HepG2 (cell line): Measurements from ENCODE around the gene ZC3H7B. TPM values are rescaled to one million over a fixed set of nuclear protein-coding genes. Genes with fewer than 3 reads are reported as not detected.

Experiments
- HDAC2 ChIP-seq: sonication (generic); formaldehyde crosslinking; IDR thresholded peaks from 2 replicates; pipeline ENCODE4 v1.4.0; 2020; ENCODE audit warnings: missing genetic modification reagents
- HNF4A ChIP-seq: sonication (generic); formaldehyde crosslinking; IDR thresholded peaks from 2 replicates; pipeline ENCODE4 v1.4.0; 2020; ENCODE audit warnings: missing genetic modification reagents
- MBD4 ChIP-seq: IDR thresholded peaks from 2 replicates; pipeline ENCODE4 v1.6.1; 2012; ENCODE audit warnings: low read length, inconsistent platforms, borderline replicate concordance
- NCOA5 ChIP-seq: sonication (generic); formaldehyde crosslinking; IDR thresholded peaks from 2 replicates; pipeline ENCODE4 v1.4.0; 2020; ENCODE audit warnings: missing genetic modification reagents
- RXRB ChIP-seq: IDR thresholded peaks from 2 replicates; pipeline ENCODE4 v1.6.1; 2016; ENCODE audit warnings: borderline replicate concordance, missing genetic modification reagents, missing compliant biosample characterization
- TBL1XR1 ChIP-seq: fragments of 150-350 bp; IDR thresholded peaks from 2 replicates; pipeline ENCODE4 v1.6.1; 2014; ENCODE audit warnings: borderline replicate concordance, low read length; ENCODE audit not compliant: partially characterized antibody
- TCF7L2 ChIP-seq: IDR thresholded peaks from 2 replicates; pipeline ENCODE4 v1.6.1; 2011; ENCODE audit warnings: mild to moderate bottlenecking, low read depth, low read length, moderate library complexity
- TOE1 ChIP-seq: sonication (generic); formaldehyde crosslinking; IDR thresholded peaks from 2 replicates; pipeline ENCODE4 v1.4.0; 2020; ENCODE audit warnings: mild to moderate bottlenecking, missing genetic modification reagents
- WIZ ChIP-seq: sonication (generic); formaldehyde crosslinking; IDR thresholded peaks from 2 replicates; pipeline ENCODE4 v1.5.1; 2020; ENCODE audit warnings: mild to moderate bottlenecking, missing genetic modification reagents
- ZFX ChIP-seq: sonication (generic); formaldehyde crosslinking; IDR thresholded peaks from 2 replicates; pipeline ENCODE4 v1.4.0; 2020; ENCODE audit warnings: mild to moderate bottlenecking, low read depth, missing genetic modification reagents, moderate library complexity
- ZNF121 ChIP-seq: sonication (generic); formaldehyde crosslinking; IDR thresholded peaks from 2 replicates; pipeline ENCODE4 v1.5.0; 2020; ENCODE audit warnings: mild to moderate bottlenecking, missing genetic modification reagents
- ZNF136 ChIP-seq: sonication (generic); formaldehyde crosslinking; IDR thresholded peaks from 2 replicates; pipeline ENCODE4 v1.8.1; 2022; ENCODE audit warnings: low read depth, mild to moderate bottlenecking, moderate library complexity, missing genetic modification reagents
- ZNF335 ChIP-seq: sonication (generic); formaldehyde crosslinking; IDR thresholded peaks from 2 replicates; pipeline ENCODE4 v1.4.0; 2020; ENCODE audit warnings: missing genetic modification reagents
- ZNF383 ChIP-seq: sonication (generic); formaldehyde crosslinking; IDR thresholded peaks from 2 replicates; pipeline ENCODE4 v1.4.0; 2020; ENCODE audit warnings: missing genetic modification reagents, mild to moderate bottlenecking, borderline replicate concordance
- ZNF552 ChIP-seq: sonication (generic); formaldehyde crosslinking; IDR thresholded peaks from 2 replicates; pipeline ENCODE4 v1.9.0; 2022; ENCODE audit warnings: missing genetic modification reagents, mild to moderate bottlenecking, borderline replicate concordance
- ZNF709 ChIP-seq: sonication (generic); formaldehyde crosslinking; IDR thresholded peaks from 2 replicates; pipeline ENCODE4 v1.5.0; 2020; ENCODE audit warnings: mild to moderate bottlenecking, missing genetic modification reagents
- ZSCAN31 ChIP-seq: sonication (generic); formaldehyde crosslinking; IDR thresholded peaks from 2 replicates; pipeline ENCODE4 v1.5.0; 2020; ENCODE audit warnings: low read depth, mild to moderate bottlenecking, missing genetic modification reagents
- polyA plus RNA-seq, 8 experiments: library from polyadenylated mRNA; depleted of rRNA in 3 of 8; stranded (reverse) in 7 of 8; unstranded in 1 of 8; fragments of >200 nt; fragmentation: Illumina TruSeq in 4 of 8; extraction: Trizol in 4 of 8; gene quantifications; 2 replicates each; pipeline versions ENCODE4 v1.2.1 to v1.2.3, GENCODE V29; 2011 to 2016; ENCODE audit warnings: low read depth in 4 of 8, missing spikeins in 1 of 8, mixed read lengths in 1 of 8; ENCODE audit not compliant: insufficient read depth in 1 of 8
- total RNA-seq, 5 experiments: library from RNA; depleted of rRNA; stranded (reverse); fragments of >200 nt; fragmentation: Illumina TruSeq; extraction: Trizol; gene quantifications; 2 replicates each; pipeline ENCODE4 v1.2.3, GENCODE V29; 2016; ENCODE audit warnings: low read depth in 1 of 5
- TF ChIP-seq, protein P1 (sequence below): sonication (generic); formaldehyde crosslinking; conservative IDR thresholded peaks from 2 replicates; pipeline ENCODE4 v1.8.0; 2022; ENCODE audit warnings: low read depth, missing genetic modification reagents
- TF ChIP-seq, protein P2 (sequence below): sonication (generic); formaldehyde crosslinking; IDR thresholded peaks from 2 replicates; pipeline ENCODE4 v1.9.0; 2021; ENCODE audit warnings: mild to moderate bottlenecking, missing genetic modification reagents
- TF ChIP-seq, protein P3 (sequence below): sonication (generic); IDR thresholded peaks from 2 replicates; pipeline ENCODE4 v1.6.1; 2016; ENCODE audit warnings: low read depth, borderline replicate concordance
- TF ChIP-seq, protein P4 (sequence below): sonication (generic); formaldehyde crosslinking; IDR thresholded peaks from 2 replicates; pipeline ENCODE4 v1.5.0; 2020; ENCODE audit warnings: mild to moderate bottlenecking, missing genetic modification reagents, borderline replicate concordance

Gene ZC3H7B
- total and polyA plus RNA-seq, 2 of the 13 experiments (the other 11 are each of a cell fraction or from before 2014, with no cell fraction given): 26.4 to 37.2 TPM

DNA sequence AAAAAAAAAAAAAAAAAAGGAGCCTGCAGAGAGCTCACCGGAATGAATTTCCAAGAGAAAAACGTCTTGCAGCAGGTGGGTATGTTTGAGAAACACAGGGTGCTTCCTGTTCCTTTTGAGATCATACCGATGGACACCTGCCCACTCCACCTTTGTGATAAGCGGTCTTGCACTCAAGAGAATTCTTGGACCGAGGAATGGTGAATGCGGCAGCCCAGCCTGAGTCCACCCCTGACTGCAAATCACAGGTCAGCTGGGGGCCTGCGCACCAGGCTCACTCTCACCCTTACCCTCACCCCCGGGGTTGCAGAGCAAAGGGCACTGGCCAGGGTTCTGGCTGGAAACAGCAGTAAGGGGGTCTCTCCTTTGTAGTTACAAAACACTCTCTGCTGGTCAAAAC lies 63.6 kb downstream of the ZC3H7B start (continued):
- TF ChIP-seq, protein P1, sequence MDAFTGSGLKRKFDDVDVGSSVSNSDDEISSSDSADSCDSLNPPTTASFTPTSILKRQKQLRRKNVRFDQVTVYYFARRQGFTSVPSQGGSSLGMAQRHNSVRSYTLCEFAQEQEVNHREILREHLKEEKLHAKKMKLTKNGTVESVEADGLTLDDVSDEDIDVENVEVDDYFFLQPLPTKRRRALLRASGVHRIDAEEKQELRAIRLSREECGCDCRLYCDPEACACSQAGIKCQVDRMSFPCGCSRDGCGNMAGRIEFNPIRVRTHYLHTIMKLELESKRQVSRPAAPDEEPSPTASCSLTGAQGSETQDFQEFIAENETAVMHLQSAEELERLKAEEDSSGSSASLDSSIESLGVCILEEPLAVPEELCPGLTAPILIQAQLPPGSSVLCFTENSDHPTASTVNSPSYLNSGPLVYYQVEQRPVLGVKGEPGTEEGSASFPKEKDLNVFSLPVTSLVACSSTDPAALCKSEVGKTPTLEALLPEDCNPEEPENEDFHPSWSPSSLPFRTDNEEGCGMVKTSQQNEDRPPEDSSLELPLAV (CRISPR knock-in tag): no peak
- TF ChIP-seq, protein P2, sequence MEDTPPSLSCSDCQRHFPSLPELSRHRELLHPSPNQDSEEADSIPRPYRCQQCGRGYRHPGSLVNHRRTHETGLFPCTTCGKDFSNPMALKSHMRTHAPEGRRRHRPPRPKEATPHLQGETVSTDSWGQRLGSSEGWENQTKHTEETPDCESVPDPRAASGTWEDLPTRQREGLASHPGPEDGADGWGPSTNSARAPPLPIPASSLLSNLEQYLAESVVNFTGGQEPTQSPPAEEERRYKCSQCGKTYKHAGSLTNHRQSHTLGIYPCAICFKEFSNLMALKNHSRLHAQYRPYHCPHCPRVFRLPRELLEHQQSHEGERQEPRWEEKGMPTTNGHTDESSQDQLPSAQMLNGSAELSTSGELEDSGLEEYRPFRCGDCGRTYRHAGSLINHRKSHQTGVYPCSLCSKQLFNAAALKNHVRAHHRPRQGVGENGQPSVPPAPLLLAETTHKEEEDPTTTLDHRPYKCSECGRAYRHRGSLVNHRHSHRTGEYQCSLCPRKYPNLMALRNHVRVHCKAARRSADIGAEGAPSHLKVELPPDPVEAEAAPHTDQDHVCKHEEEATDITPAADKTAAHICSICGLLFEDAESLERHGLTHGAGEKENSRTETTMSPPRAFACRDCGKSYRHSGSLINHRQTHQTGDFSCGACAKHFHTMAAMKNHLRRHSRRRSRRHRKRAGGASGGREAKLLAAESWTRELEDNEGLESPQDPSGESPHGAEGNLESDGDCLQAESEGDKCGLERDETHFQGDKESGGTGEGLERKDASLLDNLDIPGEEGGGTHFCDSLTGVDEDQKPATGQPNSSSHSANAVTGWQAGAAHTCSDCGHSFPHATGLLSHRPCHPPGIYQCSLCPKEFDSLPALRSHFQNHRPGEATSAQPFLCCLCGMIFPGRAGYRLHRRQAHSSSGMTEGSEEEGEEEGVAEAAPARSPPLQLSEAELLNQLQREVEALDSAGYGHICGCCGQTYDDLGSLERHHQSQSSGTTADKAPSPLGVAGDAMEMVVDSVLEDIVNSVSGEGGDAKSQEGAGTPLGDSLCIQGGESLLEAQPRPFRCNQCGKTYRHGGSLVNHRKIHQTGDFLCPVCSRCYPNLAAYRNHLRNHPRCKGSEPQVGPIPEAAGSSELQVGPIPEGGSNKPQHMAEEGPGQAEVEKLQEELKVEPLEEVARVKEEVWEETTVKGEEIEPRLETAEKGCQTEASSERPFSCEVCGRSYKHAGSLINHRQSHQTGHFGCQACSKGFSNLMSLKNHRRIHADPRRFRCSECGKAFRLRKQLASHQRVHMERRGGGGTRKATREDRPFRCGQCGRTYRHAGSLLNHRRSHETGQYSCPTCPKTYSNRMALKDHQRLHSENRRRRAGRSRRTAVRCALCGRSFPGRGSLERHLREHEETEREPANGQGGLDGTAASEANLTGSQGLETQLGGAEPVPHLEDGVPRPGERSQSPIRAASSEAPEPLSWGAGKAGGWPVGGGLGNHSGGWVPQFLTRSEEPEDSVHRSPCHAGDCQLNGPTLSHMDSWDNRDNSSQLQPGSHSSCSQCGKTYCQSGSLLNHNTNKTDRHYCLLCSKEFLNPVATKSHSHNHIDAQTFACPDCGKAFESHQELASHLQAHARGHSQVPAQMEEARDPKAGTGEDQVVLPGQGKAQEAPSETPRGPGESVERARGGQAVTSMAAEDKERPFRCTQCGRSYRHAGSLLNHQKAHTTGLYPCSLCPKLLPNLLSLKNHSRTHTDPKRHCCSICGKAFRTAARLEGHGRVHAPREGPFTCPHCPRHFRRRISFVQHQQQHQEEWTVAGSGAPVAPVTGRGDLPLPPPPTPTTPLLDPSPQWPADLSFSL: no peak
- TF ChIP-seq, protein P3, sequence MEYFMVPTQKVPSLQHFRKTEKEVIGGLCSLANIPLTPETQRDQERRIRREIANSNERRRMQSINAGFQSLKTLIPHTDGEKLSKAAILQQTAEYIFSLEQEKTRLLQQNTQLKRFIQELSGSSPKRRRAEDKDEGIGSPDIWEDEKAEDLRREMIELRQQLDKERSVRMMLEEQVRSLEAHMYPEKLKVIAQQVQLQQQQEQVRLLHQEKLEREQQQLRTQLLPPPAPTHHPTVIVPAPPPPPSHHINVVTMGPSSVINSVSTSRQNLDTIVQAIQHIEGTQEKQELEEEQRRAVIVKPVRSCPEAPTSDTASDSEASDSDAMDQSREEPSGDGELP: peak; percentile 70; the same call in 1 of the 2 replicates
- TF ChIP-seq NCOA5 (CRISPR knock-in tag): no peak
- no peak for TF ChIP-seq TBL1XR1
- no peak for TF ChIP-seq ZNF335
- TF ChIP-seq, protein P4, sequence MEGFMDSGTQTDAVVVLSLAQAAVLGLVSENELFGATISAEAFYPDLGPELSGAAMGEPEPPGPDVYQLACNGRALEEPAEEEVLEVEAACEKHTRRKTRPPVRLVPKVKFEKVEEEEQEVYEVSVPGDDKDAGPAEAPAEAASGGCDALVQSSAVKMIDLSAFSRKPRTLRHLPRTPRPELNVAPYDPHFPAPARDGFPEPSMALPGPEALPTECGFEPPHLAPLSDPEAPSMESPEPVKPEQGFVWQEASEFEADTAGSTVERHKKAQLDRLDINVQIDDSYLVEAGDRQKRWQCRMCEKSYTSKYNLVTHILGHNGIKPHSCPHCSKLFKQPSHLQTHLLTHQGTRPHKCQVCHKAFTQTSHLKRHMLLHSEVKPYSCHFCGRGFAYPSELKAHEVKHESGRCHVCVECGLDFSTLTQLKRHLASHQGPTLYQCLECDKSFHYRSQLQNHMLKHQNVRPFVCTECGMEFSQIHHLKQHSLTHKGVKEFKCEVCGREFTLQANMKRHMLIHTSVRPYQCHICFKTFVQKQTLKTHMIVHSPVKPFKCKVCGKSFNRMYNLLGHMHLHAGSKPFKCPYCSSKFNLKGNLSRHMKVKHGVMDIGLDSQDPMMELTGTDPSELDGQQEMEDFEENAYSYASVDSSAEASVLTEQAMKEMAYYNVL: no peak
- no peak for TF ChIP-seq HDAC2 (CRISPR knock-in tag)
- no peak for TF ChIP-seq ZSCAN31
- peak; percentile 47; the same call in 1 of the 2 replicates for TF ChIP-seq RXRB
- no peak for TF ChIP-seq ZNF709 (CRISPR knock-in tag)
- no peak for TF ChIP-seq TCF7L2
- no peak for TF ChIP-seq TOE1
- TF ChIP-seq ZFX: 0 out of 2 replicates have a peak, but pooled peaks have one; percentile 19
- TF ChIP-seq HNF4A (CRISPR knock-in tag): peak; percentile 74
- no peak for TF ChIP-seq WIZ (CRISPR knock-in tag)
- TF ChIP-seq ZNF383 (CRISPR knock-in tag): no peak
- TF ChIP-seq ZNF136 (CRISPR knock-in tag): no peak
- no peak for TF ChIP-seq MBD4
- TF ChIP-seq ZNF552 (CRISPR knock-in tag): no peak
- no peak for TF ChIP-seq ZNF121
